CD8-positive, alpha-beta memory T cell (primary cell): Measurements from ENCODE around the gene SNRNP35. TPM values are rescaled to one million over a fixed set of nuclear protein-coding genes. Genes with fewer than 3 reads are reported as not detected.
A peak's percentile ranks its signal among the peaks of the same experiment; 100 is the strongest.

Experiments used
- CTCF ChIA-PET: fragments of 350-600 bp; sonication (Branson Sonifier 250); formaldehyde crosslinking; loops from one replicate; lab custom pipeline; 2021; ENCODE audit warnings: antibody characterized with exemption; lab: Charles Lee
- POLR2A ChIA-PET: fragments of 350-600 bp; sonication (Branson Sonifier 250); formaldehyde crosslinking; loops from one replicate; lab custom pipeline; 2021; ENCODE audit warnings: antibody characterized with exemption; lab: Charles Lee
- DNase-seq, 5 donors: peaks; one replicate each; pipeline versions ENCODE4 v3.0.0 to v3.0.0-alpha.2; 2020 to 2022; ENCODE audit warnings: mixed read lengths in 1 of 5
- H3K27ac ChIP-seq: one replicate; pipeline ENCODE4 v1.7.0; 2013; ENCODE audit warnings: low read depth, mild to moderate bottlenecking, low read length, moderate library complexity
- H3K27me3 ChIP-seq: 2 replicates; pipeline ENCODE4 v1.7.0; 2013; ENCODE audit warnings: low read length, mild to moderate bottlenecking; ENCODE audit not compliant: insufficient read depth, poor library complexity, severe bottlenecking
- H3K36me3 ChIP-seq: 2 replicates; pipeline ENCODE4 v1.7.0; 2013; ENCODE audit warnings: mild to moderate bottlenecking, low read length, moderate library complexity; ENCODE audit not compliant: insufficient read depth
- H3K4me1 ChIP-seq: 2 replicates; pipeline ENCODE4 v1.7.0; 2013; ENCODE audit warnings: mild to moderate bottlenecking, low read length, moderate library complexity; ENCODE audit not compliant: insufficient read depth
- H3K4me3 ChIP-seq: 2 replicates; pipeline ENCODE4 v1.7.0; 2013; ENCODE audit warnings: mild to moderate bottlenecking, low read length
- H3K9me3 ChIP-seq: 2 replicates; pipeline ENCODE4 v1.7.0; 2013; ENCODE audit warnings: mild to moderate bottlenecking, low read length
- H3K27ac Mint-ChIP-seq, 8 donors: one replicate each; pipeline ENCODE4 v1.8.0; 2020 to 2021; ENCODE audit warnings: mixed read lengths in 8 of 8, mild to moderate bottlenecking in 6 of 8, inconsistent platforms in 3 of 8, moderate library complexity in 3 of 8
- H3K27me3 Mint-ChIP-seq, 2 donors: one replicate each; pipeline ENCODE4 v1.8.0; 2020 to 2021; ENCODE audit warnings: mixed read lengths in 2 of 2, mild to moderate bottlenecking in 1 of 2, moderate library complexity in 1 of 2
- H3K36me3 Mint-ChIP-seq, 3 donors: one replicate each; pipeline ENCODE4 v1.8.0; 2020 to 2021; ENCODE audit warnings: mixed read lengths in 3 of 3, inconsistent platforms in 1 of 3, mild to moderate bottlenecking in 1 of 3
- H3K4me1 Mint-ChIP-seq, 3 donors: one replicate each; pipeline ENCODE4 v1.8.0; 2020 to 2021; ENCODE audit warnings: mixed read lengths in 3 of 3, inconsistent platforms in 1 of 3, mild to moderate bottlenecking in 1 of 3
- H3K4me3 Mint-ChIP-seq, 7 donors: one replicate each; pipeline ENCODE4 v1.8.0; 2020 to 2021; ENCODE audit warnings: mixed read lengths in 7 of 7, mild to moderate bottlenecking in 6 of 7, moderate library complexity in 4 of 7, inconsistent platforms in 2 of 7
- H3K9me3 Mint-ChIP-seq, 5 donors: one replicate each; pipeline ENCODE4 v1.8.0; 2020 to 2022; ENCODE audit warnings: mixed read lengths in 5 of 5, mild to moderate bottlenecking in 3 of 5, moderate library complexity in 2 of 5, inconsistent platforms in 1 of 5
- polyA plus RNA-seq: library from polyadenylated mRNA; unstranded; fragments of 300-500 nt; fragmentation: Illumina TruSeq; gene quantifications from one replicate; pipeline ENCODE4 v1.2.3, GENCODE V29; 2021
- total RNA-seq, 2 experiments: library from RNA; stranded (reverse); gene quantifications; one replicate each; pipeline ENCODE4 v1.2.3, GENCODE V29; 2021

Gene SNRNP35
- total and polyA plus RNA-seq, 3 experiments from 2014 or later: 21.9 to 26.5 (median 23.8) TPM

DNA sequence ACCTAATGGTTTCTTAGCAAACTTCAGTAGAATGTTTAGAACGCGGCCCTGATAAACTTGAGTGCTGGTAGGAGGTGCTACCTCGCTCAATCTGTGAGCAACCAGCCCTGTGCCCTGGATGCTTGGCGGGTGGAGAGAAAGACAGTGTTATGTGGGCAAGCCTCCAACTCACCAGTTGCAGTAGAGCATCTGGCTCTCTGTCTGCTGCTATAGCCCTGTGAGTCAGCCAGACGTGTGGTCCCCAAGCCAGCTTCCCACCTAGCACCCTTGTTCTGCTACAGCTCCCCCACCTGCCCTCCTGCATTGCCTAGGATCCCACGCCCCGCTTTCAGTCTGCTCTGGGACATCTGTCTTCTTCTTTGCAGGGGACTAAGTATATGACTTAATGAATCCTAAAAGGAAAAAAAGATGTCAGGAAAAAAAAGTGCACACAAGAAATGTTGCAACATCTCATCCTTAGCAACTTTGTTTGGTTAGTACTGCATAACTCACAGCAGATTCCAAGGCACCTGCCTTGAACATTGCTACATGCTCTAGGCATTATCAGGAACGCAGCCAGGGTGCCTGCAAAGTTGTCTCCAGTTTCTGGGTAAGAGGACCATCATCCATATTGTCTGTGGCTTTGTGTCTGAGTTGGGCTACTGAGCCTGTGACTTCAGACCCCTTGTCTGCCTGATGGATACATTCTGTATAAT lies 13.6 kb downstream of the SNRNP35 start:
- Histone ChIP-seq H3K27me3 (no peaks in the 10 kb centered on the region), H3K4me3 (no peak overlapping the region), H3K27ac (no peak overlapping the region), H3K9me3 (no peaks in the 10 kb centered on the region), H3K4me1 (peaks cover 17% of the 10 kb centered on the region), H3K36me3 (peaks cover 10% of the 10 kb centered on the region)
- no peak for DNase-seq
- Mint-ChIP-seq H3K27ac (no peak overlapping the region), H3K4me3 (no peak overlapping the region), H3K9me3 (no peaks in the 10 kb centered on the region), H3K4me1 (peaks cover 12 to 21% (median 18%) of the 10 kb centered on the region in 3 donors), H3K36me3 (peaks cover 0 to 49% (median 9%) of the 10 kb centered on the region in 3 donors), H3K27me3 (no peaks in the 10 kb centered on the region)
- POLR2A ChIA-PET: interaction anchor here (1.0 kb wide), 1 partner anchor 13 kb away, joined by 4 read pairs; the partner anchor contains the start of gene SNRNP35
- CTCF ChIA-PET: no interaction called here

DNA sequence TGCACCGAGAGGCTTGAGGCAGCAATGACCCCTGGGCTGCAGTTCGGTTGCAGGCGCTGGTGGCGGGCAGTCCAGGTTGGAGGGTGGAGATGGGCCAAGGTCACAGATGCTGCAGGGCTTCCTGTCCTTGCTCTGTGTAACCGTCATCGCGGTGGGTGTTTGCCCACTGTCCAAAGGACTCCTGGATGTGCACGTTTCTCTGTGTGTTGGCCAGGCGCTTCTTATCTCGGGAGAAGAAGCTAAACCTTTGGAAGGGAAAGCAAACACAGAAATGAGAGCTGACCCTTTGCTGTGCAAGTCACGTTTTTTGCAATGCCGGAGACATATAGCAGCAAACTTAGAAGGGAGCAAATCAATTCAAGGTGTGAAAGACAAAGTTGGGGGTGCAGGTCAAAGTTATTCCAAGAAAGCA lies 14.5 kb downstream of the SNRNP35 start:
- Histone ChIP-seq H3K27me3 (no peaks in the 10 kb centered on the region), H3K4me1 (peaks cover 17% of the 10 kb centered on the region), H3K4me3 (no peak overlapping the region), H3K27ac (no peak overlapping the region), H3K9me3 (no peaks in the 10 kb centered on the region), H3K36me3 (peaks cover 10% of the 10 kb centered on the region)
- peak overlapping the region in 1 of 7 donors; percentile 18 for H3K4me3 Mint-ChIP-seq
- ChIA-PET POLR2A (interaction anchor here (1.0 kb wide), 1 partner anchor 14 kb away, joined by 4 read pairs; the partner anchor contains the start of gene SNRNP35), CTCF (no interaction called here)
- no peaks in the 10 kb centered on the region for H3K9me3 Mint-ChIP-seq
- peaks cover 0 to 40% (median 9%) of the 10 kb centered on the region in 3 donors for H3K36me3 Mint-ChIP-seq
- DNase-seq: no peak
- H3K4me1 Mint-ChIP-seq: peaks cover 14 to 21% (median 18%) of the 10 kb centered on the region in 3 donors
- no peak overlapping the region for H3K27ac Mint-ChIP-seq
- no peaks in the 10 kb centered on the region for H3K27me3 Mint-ChIP-seq

DNA sequence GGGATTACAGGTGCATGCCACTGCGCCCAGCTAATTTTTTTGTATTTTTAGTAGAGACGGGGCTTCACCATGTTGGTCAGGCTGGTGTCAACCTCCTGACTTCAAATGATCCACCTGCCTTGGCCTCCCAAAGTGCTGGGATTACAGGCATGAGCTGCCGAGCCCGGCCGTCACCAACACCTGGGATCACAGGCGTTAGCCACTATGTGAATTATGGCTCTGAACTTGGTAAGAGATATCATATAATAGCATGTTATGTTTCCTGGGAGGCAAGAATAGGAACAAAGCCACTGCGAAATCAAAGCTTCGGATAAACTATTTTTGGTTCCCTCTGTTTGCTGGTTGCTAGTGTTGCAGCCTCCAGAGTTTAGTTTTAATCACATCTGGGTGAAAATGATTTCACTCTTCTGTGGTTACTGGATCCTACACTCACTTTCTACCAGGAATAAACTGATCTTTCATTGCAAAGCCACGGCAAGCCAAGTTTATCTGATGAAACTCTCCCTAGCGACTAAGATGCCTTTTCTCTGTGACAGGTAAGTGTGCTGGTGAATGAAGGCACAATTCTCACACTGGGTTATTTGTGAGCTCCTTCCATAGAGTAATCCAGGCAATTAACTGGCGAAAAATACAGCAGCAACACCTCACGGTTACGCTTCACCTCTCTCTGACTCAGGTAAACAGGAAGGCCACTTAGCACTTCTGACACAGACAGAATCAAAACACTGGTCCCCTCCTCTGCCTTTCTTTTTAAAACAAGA lies 16.7 kb downstream of the SNRNP35 start:
- Mint-ChIP-seq H3K27me3 (no peaks in the 10 kb centered on the region), H3K4me3 (peak overlapping the region in 4 of 7 donors; percentile 27 to 61 (median 54)), H3K27ac (peak overlapping the region; percentile 1 to 93 (median 84)), H3K9me3 (no peaks in the 10 kb centered on the region), H3K36me3 (peaks cover 0 to 36% (median 9%) of the 10 kb centered on the region in 3 donors), H3K4me1 (peaks cover 14 to 17% (median 16%) of the 10 kb centered on the region in 3 donors)
- POLR2A ChIA-PET: interaction anchor here (1.3 kb wide), 1 partner anchor 16 kb away, joined by 4 read pairs; no protein-coding TSS in a partner anchor
- CTCF ChIA-PET: interaction anchor here (2.2 kb wide), 1 partner anchor 15 kb away, joined by 9 read pairs; no protein-coding TSS in a partner anchor
- H3K27me3 ChIP-seq: no peaks in the 10 kb centered on the region
- no peak for DNase-seq
- no peak overlapping the region for H3K27ac ChIP-seq
- H3K4me1 ChIP-seq: peaks cover 17% of the 10 kb centered on the region
- peaks cover 10% of the 10 kb centered on the region for H3K36me3 ChIP-seq
- H3K9me3 ChIP-seq: no peaks in the 10 kb centered on the region
- no peak overlapping the region for H3K4me3 ChIP-seq

DNA sequence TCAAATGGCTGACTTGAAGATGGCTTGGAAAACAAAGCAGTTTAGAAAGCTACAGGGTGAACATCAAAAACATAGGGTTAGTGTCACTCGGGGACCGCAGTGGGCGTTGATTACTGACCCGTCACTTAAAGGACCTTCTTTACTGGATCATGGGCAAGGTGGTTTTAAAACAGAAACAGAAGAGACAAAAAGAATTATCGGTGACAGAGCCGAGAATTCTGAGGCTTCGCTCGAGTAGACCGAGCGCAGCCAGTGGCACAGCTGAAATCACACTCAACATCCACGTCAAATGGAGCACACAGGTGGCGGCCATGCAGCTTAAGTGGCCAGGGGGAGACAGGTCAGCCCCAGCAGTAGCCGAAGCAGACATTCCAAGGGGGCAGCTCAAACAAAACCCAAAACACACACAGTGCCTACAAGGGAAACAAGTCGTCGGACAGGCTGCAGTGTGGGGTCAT lies 17.3 kb downstream of the SNRNP35 start:
- CTCF ChIA-PET: interaction anchor here (2.2 kb wide), 1 partner anchor 16 kb away, joined by 9 read pairs; no protein-coding TSS in a partner anchor
- H3K4me3 Mint-ChIP-seq: peak overlapping the region in 4 of 7 donors; percentile 27 to 61 (median 54)
- no peak for DNase-seq
- H3K36me3 Mint-ChIP-seq: peaks cover 0 to 35% (median 9%) of the 10 kb centered on the region in 3 donors
- Histone ChIP-seq H3K27ac (no peak overlapping the region), H3K9me3 (no peaks in the 10 kb centered on the region), H3K4me3 (no peak overlapping the region), H3K4me1 (peaks cover 17% of the 10 kb centered on the region), H3K36me3 (peaks cover 10% of the 10 kb centered on the region), H3K27me3 (no peaks in the 10 kb centered on the region)
- no peaks in the 10 kb centered on the region for H3K27me3 Mint-ChIP-seq
- peak overlapping the region; percentile 1 to 93 (median 84) for H3K27ac Mint-ChIP-seq
- POLR2A ChIA-PET: interaction anchor here (1.3 kb wide), 1 partner anchor 16 kb away, joined by 4 read pairs; no protein-coding TSS in a partner anchor
- peaks cover 16 to 20% (median 17%) of the 10 kb centered on the region in 3 donors for H3K4me1 Mint-ChIP-seq
- H3K9me3 Mint-ChIP-seq: no peaks in the 10 kb centered on the region

GRCh38 chr12:123478069-123478468 lies 20.1 kb downstream of the SNRNP35 start:
- Mint-ChIP-seq H3K27ac (peak overlapping the region in 2 of 8 donors; percentile 12 to 87), H3K36me3 (peaks cover 0 to 11% (median 4%) of the 10 kb centered on the region in 3 donors), H3K9me3 (no peaks in the 10 kb centered on the region), H3K4me1 (peaks cover 16 to 25% (median 21%) of the 10 kb centered on the region in 3 donors), H3K4me3 (no peak overlapping the region), H3K27me3 (no peaks in the 10 kb centered on the region)
- no peak overlapping the region for H3K27ac ChIP-seq
- POLR2A ChIA-PET: interaction anchor here (0.6 kb wide), 1 partner anchor 471 kb away, joined by 4 read pairs; no protein-coding TSS in a partner anchor
- no peak for DNase-seq
- no peaks in the 10 kb centered on the region for H3K9me3 ChIP-seq
- CTCF ChIA-PET: no interaction called here
- H3K27me3 ChIP-seq: no peaks in the 10 kb centered on the region
- no peaks in the 10 kb centered on the region for H3K36me3 ChIP-seq
- no peak overlapping the region for H3K4me3 ChIP-seq
- peaks cover 17% of the 10 kb centered on the region for H3K4me1 ChIP-seq

DNA sequence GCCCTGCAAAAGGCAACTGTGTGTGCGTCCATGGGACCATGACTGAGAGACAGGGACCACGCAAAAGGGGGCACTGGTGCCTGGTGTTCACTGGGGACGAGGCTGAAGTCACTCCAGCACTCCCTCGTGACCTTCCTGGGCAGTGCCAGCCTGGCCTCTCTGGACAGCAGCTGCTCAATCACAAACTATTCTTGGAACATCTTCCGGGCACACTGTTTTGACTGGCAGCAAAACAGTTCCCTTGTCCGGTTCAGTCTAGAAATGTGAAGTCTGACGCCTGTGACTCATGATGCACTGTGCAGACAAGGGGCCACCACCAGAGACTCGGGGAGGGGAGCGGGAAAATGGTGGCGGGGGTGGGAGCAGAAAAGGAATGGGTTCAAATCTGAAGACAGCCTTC lies 20.8 kb downstream of the SNRNP35 start:
- H3K4me1 ChIP-seq: peaks cover 20% of the 10 kb centered on the region
- no peak overlapping the region for H3K27ac ChIP-seq
- CTCF ChIA-PET: no interaction called here
- H3K27me3 Mint-ChIP-seq: no peaks in the 10 kb centered on the region
- no peak for DNase-seq
- H3K36me3 ChIP-seq: no peaks in the 10 kb centered on the region
- H3K9me3 Mint-ChIP-seq: no peaks in the 10 kb centered on the region
- peaks cover 0 to 10% (median 4%) of the 10 kb centered on the region in 3 donors for H3K36me3 Mint-ChIP-seq
- no peak overlapping the region for H3K4me3 ChIP-seq
- H3K4me3 Mint-ChIP-seq: no peak overlapping the region
- peaks cover 19 to 32% (median 28%) of the 10 kb centered on the region in 3 donors for H3K4me1 Mint-ChIP-seq
- H3K27ac Mint-ChIP-seq: peak overlapping the region in 2 of 8 donors; percentile 24 to 33
- no peaks in the 10 kb centered on the region for H3K9me3 ChIP-seq
- no peaks in the 10 kb centered on the region for H3K27me3 ChIP-seq
- POLR2A ChIA-PET: no interaction called here

GRCh38 chr12:123479442-123480180 lies 21.7 kb downstream of the SNRNP35 start:
- ChIA-PET POLR2A (no interaction called here), CTCF (no interaction called here)
- no peaks in the 10 kb centered on the region for H3K27me3 Mint-ChIP-seq
- H3K36me3 ChIP-seq: no peaks in the 10 kb centered on the region
- peaks cover 22% of the 10 kb centered on the region for H3K4me1 ChIP-seq
- DNase-seq: no peak
- peaks cover 26 to 36% (median 31%) of the 10 kb centered on the region in 3 donors for H3K4me1 Mint-ChIP-seq
- peak overlapping the region in 3 of 8 donors; percentile 60 to 79 (median 61) for H3K27ac Mint-ChIP-seq
- no peaks in the 10 kb centered on the region for H3K9me3 ChIP-seq
- peaks cover 0 to 10% (median 4%) of the 10 kb centered on the region in 3 donors for H3K36me3 Mint-ChIP-seq
- H3K9me3 Mint-ChIP-seq: no peaks in the 10 kb centered on the region
- no peak overlapping the region for H3K27ac ChIP-seq
- no peaks in the 10 kb centered on the region for H3K27me3 ChIP-seq
- peak overlapping the region in 1 of 7 donors; percentile 31 for H3K4me3 Mint-ChIP-seq
- H3K4me3 ChIP-seq: no peak overlapping the region
